Measurements from ENCODE around the gene CNTN5. TPM values are rescaled to one million over a fixed set of nuclear protein-coding genes. Genes with fewer than 3 reads are reported as not detected.

CNTN5 gene
- total and polyA plus RNA-seq, 2 experiments from 2014 or later, result not detected

GRCh38 chr11:100004541-100004940 is 983.8 kb downstream of the CNTN5 start:
- Histone ChIP-seq H3K4me2 (ENCODE audit: unreplicated experiment) (no peak overlapping the region), H3K9me2 (ENCODE audit: insufficient read depth) (no peaks in the 10 kb centered on the region), H4K20me1 (ENCODE audit: insufficient read depth) (no peaks in the 10 kb centered on the region), H3K27me3 (replicated peaks; ENCODE audit: insufficient read depth) (no peaks in the 10 kb centered on the region), H3K36me3 (ENCODE audit: low read depth) (no peaks in the 10 kb centered on the region), H3F3A (ENCODE audit: insufficient read depth) (no peaks in the 10 kb centered on the region), H3K9me3 (ENCODE audit: low read depth) (no peaks in the 10 kb centered on the region), H3K27ac (no peak overlapping the region), H3K4me1 (ENCODE audit: insufficient read depth) (no peaks in the 10 kb centered on the region), H3K4me3 (no peak overlapping the region), H3K9ac (no peak overlapping the region), H3K79me2 (ENCODE audit: insufficient read depth) (no peaks in the 10 kb centered on the region), H2AFZ (no peak overlapping the region)
- in situ Hi-C loops (cut with MboI), result no loop called here
- TF ChIP-seq EZH2 (IDR thresholded peaks at IDR 0.05; ENCODE audit: insufficient read depth, poor library complexity, severe bottlenecking), result no peak
- no peak for TF ChIP-seq EZH2phosphoT487 (IDR thresholded peaks at IDR 0.05; ENCODE audit: insufficient read depth, low read depth)
- no peak for DNase-seq

- in situ Hi-C loops (cut with MboI), result no loop called here
- Histone ChIP-seq H3K4me3 (no peak overlapping the region), H3K9ac (no peak overlapping the region), H3K27me3 (replicated peaks; ENCODE audit: insufficient read depth) (no peaks in the 10 kb centered on the region), H3K36me3 (ENCODE audit: low read depth) (no peaks in the 10 kb centered on the region), H4K20me1 (ENCODE audit: insufficient read depth) (no peaks in the 10 kb centered on the region), H3K79me2 (ENCODE audit: insufficient read depth) (no peaks in the 10 kb centered on the region), H3K4me2 (ENCODE audit: unreplicated experiment) (no peak overlapping the region), H2AFZ (no peak overlapping the region), H3F3A (ENCODE audit: insufficient read depth) (no peaks in the 10 kb centered on the region), H3K4me1 (ENCODE audit: insufficient read depth) (no peaks in the 10 kb centered on the region), H3K9me3 (ENCODE audit: low read depth) (no peaks in the 10 kb centered on the region), H3K27ac (no peak overlapping the region), H3K9me2 (ENCODE audit: insufficient read depth) (no peaks in the 10 kb centered on the region)
- 11% methylated on average over 1 of the region's 1 CpG for WGBS, 2 experiments (ENCODE audit: low coverage in 1 of 2, low lambda C conversion rate in 2 of 2, missing lambda C conversion rate in 2 of 2)
- no peak for DNase-seq
- TF ChIP-seq EZH2phosphoT487 (IDR thresholded peaks at IDR 0.05; ENCODE audit: insufficient read depth, low read depth) (no peak), EZH2 (IDR thresholded peaks at IDR 0.05; ENCODE audit: insufficient read depth, poor library complexity, severe bottlenecking) (no peak)
Observed at GRCh38 chr11:100008417-100008816, 987.7 kb downstream of the CNTN5 start.

GRCh38 chr11:100009728-100010127 is 989.0 kb downstream of the CNTN5 start:
- Histone ChIP-seq H3K9me3 (ENCODE audit: low read depth) (no peaks in the 10 kb centered on the region), H3K27ac (no peak overlapping the region), H3K79me2 (ENCODE audit: insufficient read depth) (no peaks in the 10 kb centered on the region), H3K27me3 (replicated peaks; ENCODE audit: insufficient read depth) (no peaks in the 10 kb centered on the region), H2AFZ (no peak overlapping the region), H3K9me2 (ENCODE audit: insufficient read depth) (no peaks in the 10 kb centered on the region), H3K4me2 (ENCODE audit: unreplicated experiment) (no peak overlapping the region), H3K9ac (no peak overlapping the region), H3F3A (ENCODE audit: insufficient read depth) (no peaks in the 10 kb centered on the region), H4K20me1 (ENCODE audit: insufficient read depth) (no peaks in the 10 kb centered on the region), H3K4me3 (no peak overlapping the region), H3K4me1 (ENCODE audit: insufficient read depth) (no peaks in the 10 kb centered on the region), H3K36me3 (ENCODE audit: low read depth) (no peaks in the 10 kb centered on the region)
- no peak for DNase-seq
- in situ Hi-C loops (cut with MboI), result no loop called here
- 8 to 11% methylated on average over 3 of the region's 3 CpGs for WGBS, 2 experiments (ENCODE audit: low coverage in 1 of 2, low lambda C conversion rate in 2 of 2, missing lambda C conversion rate in 2 of 2)
- TF ChIP-seq EZH2 (IDR thresholded peaks at IDR 0.05; ENCODE audit: insufficient read depth, poor library complexity, severe bottlenecking), result no peak
- TF ChIP-seq EZH2phosphoT487 (IDR thresholded peaks at IDR 0.05; ENCODE audit: insufficient read depth, low read depth), result no peak

- Histone ChIP-seq H2AFZ (no peak overlapping the region), H3K4me1 (ENCODE audit: insufficient read depth) (no peaks in the 10 kb centered on the region), H3K27ac (no peak overlapping the region), H3K79me2 (ENCODE audit: insufficient read depth) (no peaks in the 10 kb centered on the region), H3K4me2 (ENCODE audit: unreplicated experiment) (no peak overlapping the region), H3K9ac (no peak overlapping the region), H3K9me3 (ENCODE audit: low read depth) (no peaks in the 10 kb centered on the region), H3K9me2 (ENCODE audit: insufficient read depth) (no peaks in the 10 kb centered on the region), H3F3A (ENCODE audit: insufficient read depth) (no peaks in the 10 kb centered on the region), H3K36me3 (ENCODE audit: low read depth) (no peaks in the 10 kb centered on the region), H3K4me3 (no peak overlapping the region), H4K20me1 (ENCODE audit: insufficient read depth) (no peaks in the 10 kb centered on the region), H3K27me3 (replicated peaks; ENCODE audit: insufficient read depth) (no peaks in the 10 kb centered on the region)
- in situ Hi-C loops (cut with MboI), result no loop called here
- no peak for DNase-seq
- 2 to 9% methylated on average over 3 of the region's 3 CpGs for WGBS, 2 experiments (ENCODE audit: low coverage in 1 of 2, low lambda C conversion rate in 2 of 2, missing lambda C conversion rate in 2 of 2)
- TF ChIP-seq EZH2phosphoT487 (IDR thresholded peaks at IDR 0.05; ENCODE audit: insufficient read depth, low read depth), result no peak
- TF ChIP-seq EZH2 (IDR thresholded peaks at IDR 0.05; ENCODE audit: insufficient read depth, poor library complexity, severe bottlenecking), result no peak
Observed at GRCh38 chr11:100010393-100010792, 989.6 kb downstream of the CNTN5 start.

- Histone ChIP-seq H3K27ac (no peak overlapping the region), H3K79me2 (ENCODE audit: insufficient read depth) (no peaks in the 10 kb centered on the region), H3K4me1 (ENCODE audit: insufficient read depth) (no peaks in the 10 kb centered on the region), H3K36me3 (ENCODE audit: low read depth) (no peaks in the 10 kb centered on the region), H2AFZ (no peak overlapping the region), H4K20me1 (ENCODE audit: insufficient read depth) (no peaks in the 10 kb centered on the region), H3K9ac (no peak overlapping the region), H3K4me3 (no peak overlapping the region), H3K9me2 (ENCODE audit: insufficient read depth) (no peaks in the 10 kb centered on the region), H3K9me3 (ENCODE audit: low read depth) (no peaks in the 10 kb centered on the region), H3K4me2 (ENCODE audit: unreplicated experiment) (no peak overlapping the region), H3K27me3 (replicated peaks; ENCODE audit: insufficient read depth) (no peaks in the 10 kb centered on the region), H3F3A (ENCODE audit: insufficient read depth) (no peaks in the 10 kb centered on the region)
- 0 to 9% methylated on average over 1 of the region's 1 CpG for WGBS, 2 experiments (ENCODE audit: low coverage in 1 of 2, low lambda C conversion rate in 2 of 2, missing lambda C conversion rate in 2 of 2)
- DNase-seq, result no peak
- in situ Hi-C loops (cut with MboI), result no loop called here
- TF ChIP-seq EZH2phosphoT487 (IDR thresholded peaks at IDR 0.05; ENCODE audit: insufficient read depth, low read depth), result no peak
- TF ChIP-seq EZH2 (IDR thresholded peaks at IDR 0.05; ENCODE audit: insufficient read depth, poor library complexity, severe bottlenecking), result no peak
Observed at GRCh38 chr11:100011697-100012096, 990.9 kb downstream of the CNTN5 start.

Data from GM23248 (cell line).